Raji (cell line): ENCODE measurements around the gene EFCAB8.

Source experiments
- POLR2A ChIP-seq: IDR thresholded peaks from 2 replicates; pipeline ENCODE4 v1.6.1; 2011; ENCODE audit warnings: low read depth, low read length, control low read depth; ENCODE audit not compliant: insufficient read depth

Gene EFCAB8

GRCh38 chr20:32934580-32934979 lies 75.9 kb downstream of the EFCAB8 start:
- TF ChIP-seq POLR2A, result no peak

GRCh38 chr20:32941155-32941885 lies 82.6 kb downstream of the EFCAB8 start:
- no peak for TF ChIP-seq POLR2A

GRCh38 chr20:32943490-32944052 lies 84.8 kb downstream of the EFCAB8 start:
- no peak for TF ChIP-seq POLR2A

GRCh38 chr20:32945710-32946221 lies 87.0 kb downstream of the EFCAB8 start:
- TF ChIP-seq POLR2A, result no peak

- TF ChIP-seq POLR2A, result no peak
Observed at GRCh38 chr20:32946629-32947028, 87.9 kb downstream of the EFCAB8 start.

- TF ChIP-seq POLR2A, result no peak
Observed at GRCh38 chr20:32957459-32957858, 98.7 kb downstream of the EFCAB8 start.

GRCh38 chr20:32958574-32958973 lies 99.9 kb downstream of the EFCAB8 start:
- no peak for TF ChIP-seq POLR2A

GRCh38 chr20:32959351-32960221 lies 100.9 kb downstream of the EFCAB8 start:
- TF ChIP-seq POLR2A, result no peak

GRCh38 chr20:32960222-32960518 lies 101.4 kb downstream of the EFCAB8 start:
- TF ChIP-seq POLR2A, result no peak

- no peak for TF ChIP-seq POLR2A
Observed at GRCh38 chr20:32960849-32961731, 102.4 kb downstream of the EFCAB8 start.

GRCh38 chr20:32962053-32962452 lies 103.3 kb downstream of the EFCAB8 start:
- no peak for TF ChIP-seq POLR2A

GRCh38 chr20:32963176-32963575 lies 104.5 kb downstream of the EFCAB8 start:
- no peak for TF ChIP-seq POLR2A

- TF ChIP-seq POLR2A, result no peak
Observed at GRCh38 chr20:32964575-32964974, 105.9 kb downstream of the EFCAB8 start.

- TF ChIP-seq POLR2A, result no peak
Observed at GRCh38 chr20:32965115-32965514, 106.4 kb downstream of the EFCAB8 start.
